Neural cell (in vitro differentiated cells): ENCODE measurements around the gene ROCK2. TPM values are rescaled to one million over a fixed set of nuclear protein-coding genes. Genes with fewer than 3 reads are reported as not detected.

ENCODE experiments used
- H2AFZ ChIP-seq: fragments of 200-600, 300-800 bp; sonication (generic), shearing (Covaris generic); 2 replicates; pipeline ENCODE4 v1.6.0; 2014; ENCODE audit warnings: low read depth, mild to moderate bottlenecking, antibody characterized with exemption, low read length, moderate library complexity
- H3F3A ChIP-seq: fragments of 200-600 bp; shearing (Covaris generic); 2 replicates; pipeline ENCODE4 v1.6.1; 2016; ENCODE audit warnings: mild to moderate bottlenecking, moderate library complexity, mixed read lengths, antibody characterized with exemption, low read length; ENCODE audit not compliant: insufficient read depth, poor library complexity, severe bottlenecking
- H3K27ac ChIP-seq: fragments of 200-600, 300-800 bp; sonication (generic), shearing (Covaris generic); 2 replicates; pipeline ENCODE4 v1.5.1; 2014; ENCODE audit warnings: mild to moderate bottlenecking, low read length, moderate library complexity
- H3K27me3 ChIP-seq: fragments of 300-800, 200-600 bp; sonication (generic), shearing (Covaris generic); 2 replicates; pipeline ENCODE4 v1.6.0; 2014; ENCODE audit warnings: mild to moderate bottlenecking, low read depth, low read length, moderate library complexity; ENCODE audit not compliant: insufficient read depth
- H3K36me3 ChIP-seq: fragments of 300-800, 200-600 bp; sonication (generic), shearing (Covaris generic); 2 replicates; pipeline ENCODE4 v1.5.1; 2014; ENCODE audit warnings: mild to moderate bottlenecking, antibody characterized with exemption, low read length, moderate library complexity; ENCODE audit not compliant: insufficient read depth
- H3K4me2 ChIP-seq: fragments of 300-800, 200-600 bp; sonication (generic), shearing (Covaris generic); 2 replicates; pipeline ENCODE4 v1.6.0; 2014; ENCODE audit warnings: mild to moderate bottlenecking, low read length
- H3K4me3 ChIP-seq: fragments of 300-800, 200-600 bp; sonication (generic), shearing (Covaris generic); 2 replicates; pipeline ENCODE4 v1.5.1; 2014; ENCODE audit warnings: mild to moderate bottlenecking, low read length, moderate library complexity
- H3K79me2 ChIP-seq: fragments of 200-600 bp; shearing (Covaris generic); replicated peaks from 2 replicates; pipeline ENCODE4 v1.6.0; 2014; ENCODE audit warnings: mild to moderate bottlenecking, low read length, moderate library complexity; ENCODE audit not compliant: insufficient read depth
- H3K9ac ChIP-seq: fragments of 300-800, 200-600 bp; sonication (generic), shearing (Covaris generic); 2 replicates; pipeline ENCODE4 v1.6.1; 2016; ENCODE audit warnings: mild to moderate bottlenecking, low read length, mixed read lengths
- H3K9me2 ChIP-seq: fragments of 200-600 bp; shearing (Covaris generic); 2 replicates; pipeline ENCODE4 v1.6.1; 2016; ENCODE audit warnings: mild to moderate bottlenecking, low read length, mixed read lengths; ENCODE audit not compliant: insufficient read depth
- H3K9me3 ChIP-seq: fragments of 200-600, 300-800 bp; sonication (generic), shearing (Covaris generic); 2 replicates; pipeline ENCODE4 v1.6.1; 2016; ENCODE audit warnings: mild to moderate bottlenecking, mixed run types, low read length, moderate library complexity, mixed read lengths
- H4K20me1 ChIP-seq: fragments of 200-600 bp; shearing (Covaris generic); 2 replicates; pipeline ENCODE4 v1.6.1; 2016; ENCODE audit warnings: mild to moderate bottlenecking, mixed run types; ENCODE audit not compliant: insufficient read depth
- CTCF ChIP-seq: fragments of 450-650 bp; IDR thresholded peaks from 2 replicates; pipeline ENCODE4 v1.5.1; 2014; ENCODE audit warnings: antibody characterized with exemption, mild to moderate bottlenecking, moderate library complexity; ENCODE audit not compliant: poor library complexity, severe bottlenecking
- EP300 ChIP-seq: fragments of 450-650 bp; conservative IDR thresholded peaks from 2 replicates; pipeline ENCODE4 v1.6.1; 2014; ENCODE audit warnings: antibody characterized with exemption, mild to moderate bottlenecking, moderate library complexity; ENCODE audit not compliant: poor library complexity, severe bottlenecking
- EZH2 ChIP-seq: fragments of 200-600, 300-800 bp; shearing (Covaris generic), sonication (generic); IDR thresholded peaks from 2 replicates; pipeline ENCODE4 v1.6.1; 2014; ENCODE audit warnings: antibody characterized with exemption, low read length, borderline replicate concordance, mild to moderate bottlenecking; ENCODE audit not compliant: insufficient read depth, poor library complexity, severe bottlenecking
- MXI1 ChIP-seq: fragments of 450-650 bp; conservative IDR thresholded peaks from 2 replicates; pipeline ENCODE4 v1.6.1; 2014; ENCODE audit warnings: antibody characterized with exemption, mild to moderate bottlenecking; ENCODE audit not compliant: poor library complexity, severe bottlenecking
- POLR2AphosphoS5 ChIP-seq: IDR thresholded peaks from 2 replicates; pipeline ENCODE4 v1.6.1; 2012
- RAD21 ChIP-seq: fragments of 450-650 bp; conservative IDR thresholded peaks from 2 replicates; pipeline ENCODE4 v1.6.1; 2014; ENCODE audit warnings: antibody characterized with exemption, mild to moderate bottlenecking, moderate library complexity
- REST ChIP-seq: IDR thresholded peaks from 2 replicates; pipeline ENCODE4 v1.6.1; 2012; ENCODE audit warnings: borderline replicate concordance
- SMC3 ChIP-seq: fragments of 450-650 bp; conservative IDR thresholded peaks from 2 replicates; pipeline ENCODE4 v1.6.1; 2014; ENCODE audit warnings: antibody characterized with exemption, mild to moderate bottlenecking, moderate library complexity; ENCODE audit not compliant: poor library complexity
- TAF1 ChIP-seq: IDR thresholded peaks from 2 replicates; pipeline ENCODE4 v1.6.1; 2012; ENCODE audit warnings: low read depth
- polyA plus RNA-seq: library from polyadenylated mRNA; depleted of rRNA; stranded (reverse); fragments of >200 nt; gene quantifications from 2 replicates; pipeline ENCODE4 v1.2.3, GENCODE V29; 2014

Gene ROCK2
- polyA plus RNA-seq, 1 donor from 2014 or later = 25.7 TPM

DNA sequence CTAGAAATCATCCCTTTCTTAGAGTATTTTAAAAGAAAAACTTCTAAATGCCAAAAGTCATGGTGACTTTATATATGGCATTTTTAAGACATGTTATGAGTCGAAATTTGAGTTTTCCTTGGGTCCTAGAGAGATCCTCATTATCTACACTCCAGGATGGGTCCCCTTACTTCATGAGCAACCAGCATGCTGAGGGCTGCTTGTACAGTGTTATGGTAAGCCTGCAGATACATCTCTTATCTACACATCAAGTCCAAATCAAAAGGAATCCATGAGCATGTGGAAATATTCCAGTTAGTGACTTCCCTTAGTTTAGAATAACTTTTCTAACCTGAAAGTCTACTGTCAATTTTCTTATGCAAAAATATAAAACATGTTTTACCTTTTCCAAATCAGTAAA lies 130.5 kb downstream of the ROCK2 start:
- Histone ChIP-seq H3K4me2 (no peak overlapping the region), H4K20me1 (no peaks in the 10 kb centered on the region), H3K27me3 (no peaks in the 10 kb centered on the region), H3K9ac (no peak overlapping the region), H3K9me3 (no peaks in the 10 kb centered on the region), H3K4me3 (no peak overlapping the region), H3K9me2 (no peaks in the 10 kb centered on the region), H3K79me2 (no peaks in the 10 kb centered on the region), H2AFZ (no peak overlapping the region), H3K36me3 (peaks cover 6% of the 10 kb centered on the region), H3F3A (no peaks in the 10 kb centered on the region), H3K27ac (no peak overlapping the region)
- TF ChIP-seq EP300 (no peak), REST (no peak), EZH2 (no peak), CTCF (no peak), MXI1 (no peak), POLR2AphosphoS5 (no peak), RAD21 (no peak), SMC3 (no peak), TAF1 (no peak)

- peaks cover 6% of the 10 kb centered on the region for H3K36me3 ChIP-seq
- H3K9me2 ChIP-seq = no peaks in the 10 kb centered on the region
- no peaks in the 10 kb centered on the region for H3F3A ChIP-seq
- TF ChIP-seq REST (no peak), SMC3 (no peak), POLR2AphosphoS5 (no peak), EZH2 (no peak), CTCF (no peak), TAF1 (no peak), RAD21 (no peak), EP300 (no peak), MXI1 (no peak)
- no peaks in the 10 kb centered on the region for H3K9me3 ChIP-seq
- H3K27ac ChIP-seq = no peak overlapping the region
- H3K9ac ChIP-seq = no peak overlapping the region
- no peaks in the 10 kb centered on the region for H4K20me1 ChIP-seq
- no peak overlapping the region for H3K4me2 ChIP-seq
- no peak overlapping the region for H3K4me3 ChIP-seq
- H2AFZ ChIP-seq = no peak overlapping the region
- H3K27me3 ChIP-seq = no peaks in the 10 kb centered on the region
- no peaks in the 10 kb centered on the region for H3K79me2 ChIP-seq
Measured at GRCh38 chr2:11213090-11213638, 131.3 kb downstream of the ROCK2 start.
